Endothelial cell (in vitro differentiated cells): ENCODE measurements around the gene KIRREL2. TPM values are rescaled to one million over a fixed set of nuclear protein-coding genes. Genes with fewer than 3 reads are reported as not detected.

Source experiments
- DNase-seq: peaks from one replicate; pipeline ENCODE4 v3.0.0; 2021; ENCODE audit warnings: low spot score
- H3K27ac Mint-ChIP-seq: one replicate; pipeline ENCODE4 v1.8.0; 2021; ENCODE audit warnings: mixed read lengths, inconsistent platforms; ENCODE audit not compliant: unreplicated experiment
- H3K27me3 Mint-ChIP-seq: one replicate; pipeline ENCODE4 v1.8.0; 2021; ENCODE audit warnings: mild to moderate bottlenecking, moderate library complexity, mixed read lengths, inconsistent platforms; ENCODE audit not compliant: unreplicated experiment
- H3K36me3 Mint-ChIP-seq: one replicate; pipeline ENCODE4 v1.8.0; 2021; ENCODE audit warnings: mild to moderate bottlenecking, low read depth, mixed read lengths, inconsistent platforms; ENCODE audit not compliant: unreplicated experiment
- H3K4me1 Mint-ChIP-seq: one replicate; pipeline ENCODE4 v1.8.0; 2021; ENCODE audit warnings: mild to moderate bottlenecking, mixed read lengths, inconsistent platforms; ENCODE audit not compliant: unreplicated experiment
- H3K4me3 Mint-ChIP-seq: one replicate; pipeline ENCODE4 v1.8.0; 2021; ENCODE audit warnings: mild to moderate bottlenecking, mixed read lengths, inconsistent platforms; ENCODE audit not compliant: unreplicated experiment
- H3K9me3 Mint-ChIP-seq: one replicate; pipeline ENCODE4 v1.8.0; 2021; ENCODE audit warnings: mixed read lengths, inconsistent platforms; ENCODE audit not compliant: unreplicated experiment
- long read RNA-seq: library from polyadenylated mRNA; unstranded; transcript quantifications from one replicate; pipeline ENCODE4 v2.0.0, GENCODE V29; 2020; ENCODE audit not compliant: unreplicated experiment
- total RNA-seq: library from RNA; stranded (reverse); fragmentation: NEBNext Ultra II Directional; extraction: Animal tissue kit (Norgen Biotek cat#: 25700); gene quantifications from one replicate; pipeline ENCODE4 v1.2.1, GENCODE V29; 2021; ENCODE audit not compliant: unreplicated experiment
- TF ChIP-seq, protein P1 (sequence below): fragments of 200-600 bp; sonication (generic); IDR thresholded peaks from one replicate; pipeline ENCODE4 v1.5.0; 2021; ENCODE audit warnings: antibody characterized with exemption; ENCODE audit not compliant: unreplicated experiment

KIRREL2 gene
- 1.8 TPM for total RNA-seq
- long read RNA-seq, partial matches to known transcripts, result 1 of 1 reads
- long read RNA-seq, other reads (novel, unspliced or antisense), result 0 of 1 reads

DNA sequence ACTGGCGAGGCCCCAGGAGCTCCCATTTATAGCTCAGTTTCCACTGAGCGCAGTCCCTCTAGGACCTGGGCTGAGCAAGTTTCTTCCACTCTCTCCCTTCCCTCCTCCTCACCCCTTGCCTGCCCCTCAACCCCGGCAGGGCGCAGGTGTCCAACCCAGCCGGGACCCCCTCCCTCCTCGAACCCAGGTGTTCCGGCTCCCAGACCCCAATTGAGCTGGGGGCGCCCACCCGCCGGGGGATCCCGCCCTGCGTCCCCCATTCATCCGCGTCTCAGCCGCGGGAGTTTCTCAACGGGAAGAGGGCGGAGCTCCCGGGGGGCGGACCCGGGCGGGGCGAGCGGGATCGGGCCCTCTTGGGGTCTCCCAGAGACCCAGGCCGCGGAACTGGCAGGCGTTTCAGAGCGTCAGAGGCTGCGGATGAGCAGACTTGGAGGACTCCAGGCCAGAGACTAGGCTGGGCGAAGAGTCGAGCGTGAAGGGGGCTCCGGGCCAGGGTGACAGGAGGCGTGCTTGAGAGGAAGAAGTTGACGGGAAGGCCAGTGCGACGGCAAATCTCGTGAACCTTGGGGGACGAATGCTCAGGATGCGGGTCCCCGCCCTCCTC is at the start of gene KIRREL2:
Gene KIRREL2 (plus strand): TSS at position 366 of the 604 bp plus-strand sequence. CDS start 209 bp downstream, at position 575.
- peak within 1 kb of the TSS; percentile 88 for H3K4me3 Mint-ChIP-seq
- DNase-seq, result peak; percentile 52
- no peaks in the 10 kb centered on the region for H3K9me3 Mint-ChIP-seq
- H3K36me3 Mint-ChIP-seq, result peaks cover 3% of the 10 kb centered on the region
- H3K27ac Mint-ChIP-seq, result no peak within 1 kb of the TSS
- peaks cover 30% of the 10 kb centered on the region for H3K27me3 Mint-ChIP-seq
- TF ChIP-seq, protein P1, sequence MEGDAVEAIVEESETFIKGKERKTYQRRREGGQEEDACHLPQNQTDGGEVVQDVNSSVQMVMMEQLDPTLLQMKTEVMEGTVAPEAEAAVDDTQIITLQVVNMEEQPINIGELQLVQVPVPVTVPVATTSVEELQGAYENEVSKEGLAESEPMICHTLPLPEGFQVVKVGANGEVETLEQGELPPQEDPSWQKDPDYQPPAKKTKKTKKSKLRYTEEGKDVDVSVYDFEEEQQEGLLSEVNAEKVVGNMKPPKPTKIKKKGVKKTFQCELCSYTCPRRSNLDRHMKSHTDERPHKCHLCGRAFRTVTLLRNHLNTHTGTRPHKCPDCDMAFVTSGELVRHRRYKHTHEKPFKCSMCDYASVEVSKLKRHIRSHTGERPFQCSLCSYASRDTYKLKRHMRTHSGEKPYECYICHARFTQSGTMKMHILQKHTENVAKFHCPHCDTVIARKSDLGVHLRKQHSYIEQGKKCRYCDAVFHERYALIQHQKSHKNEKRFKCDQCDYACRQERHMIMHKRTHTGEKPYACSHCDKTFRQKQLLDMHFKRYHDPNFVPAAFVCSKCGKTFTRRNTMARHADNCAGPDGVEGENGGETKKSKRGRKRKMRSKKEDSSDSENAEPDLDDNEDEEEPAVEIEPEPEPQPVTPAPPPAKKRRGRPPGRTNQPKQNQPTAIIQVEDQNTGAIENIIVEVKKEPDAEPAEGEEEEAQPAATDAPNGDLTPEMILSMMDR, result no peak
- H3K4me1 Mint-ChIP-seq, result peaks cover 14% of the 10 kb centered on the region

DNA sequence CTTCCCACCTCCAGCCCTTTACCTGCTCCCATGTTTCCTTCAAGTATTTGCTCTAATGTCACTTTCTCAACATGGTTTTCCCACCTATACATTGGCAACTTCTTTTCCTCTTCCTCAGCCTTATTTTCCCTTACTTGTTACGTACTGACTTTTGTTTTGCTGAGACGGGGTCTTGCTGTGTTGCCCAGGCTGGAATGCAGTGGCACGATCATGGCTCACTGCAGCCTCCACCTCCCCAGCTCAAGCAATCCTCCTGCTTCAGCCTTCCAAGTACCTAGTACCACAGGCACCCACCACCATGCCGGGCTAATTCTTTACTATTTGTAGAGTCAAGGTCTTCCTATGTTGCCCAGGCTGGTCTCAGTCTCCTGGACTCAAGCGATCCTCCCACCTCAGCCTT is 49.1 kb upstream of the KIRREL2 start:
- TF ChIP-seq, protein P1, result no peak
- peaks cover 9% of the 10 kb centered on the region for H3K4me1 Mint-ChIP-seq

DNA sequence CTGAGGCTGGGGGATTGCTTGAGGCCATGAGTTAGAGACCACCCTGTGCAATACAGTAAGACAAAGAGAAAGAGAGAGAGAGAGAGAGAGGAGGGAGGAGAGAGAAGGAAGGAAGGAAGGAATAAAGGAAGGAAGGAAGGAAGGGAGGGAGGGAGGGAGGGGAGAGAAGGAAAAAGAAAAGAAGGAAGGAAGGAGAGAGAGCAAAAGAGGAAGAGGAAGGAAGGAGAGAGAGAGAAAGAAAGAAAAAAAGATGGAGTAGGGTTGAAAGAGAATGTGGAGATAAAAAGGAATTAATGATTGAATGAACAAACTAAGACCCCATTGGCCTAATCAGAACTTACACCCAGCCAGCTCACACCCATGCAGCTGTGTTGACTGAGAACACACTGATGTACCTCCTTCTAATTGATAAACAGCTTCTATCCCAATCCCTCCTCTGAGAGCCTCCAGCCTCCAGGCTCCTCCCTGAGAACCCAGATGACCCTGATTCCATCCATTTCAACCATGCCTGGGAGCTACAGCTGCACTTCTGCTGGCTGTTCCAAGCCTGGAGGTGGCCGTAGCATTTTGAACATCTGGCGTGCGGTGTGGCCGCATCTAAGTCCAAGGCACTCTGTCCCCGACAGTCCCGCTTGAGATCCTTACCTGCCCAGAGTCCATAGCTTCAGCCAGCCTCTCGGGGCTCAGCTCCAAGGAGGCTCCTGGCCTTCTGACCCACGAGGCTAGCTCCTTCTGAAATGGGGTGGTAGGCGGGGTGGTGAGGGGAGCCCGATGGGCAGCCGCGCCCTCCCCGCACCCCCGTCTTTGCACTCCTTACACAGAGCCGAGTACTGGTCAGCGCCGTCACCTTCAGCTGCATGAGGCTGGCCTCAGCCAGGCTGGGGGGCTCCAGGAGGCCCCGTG is 45.1 kb upstream of the KIRREL2 start:
- no peak overlapping the region for H3K27ac Mint-ChIP-seq
- TF ChIP-seq, protein P1, result no peak
- H3K4me1 Mint-ChIP-seq, result peaks cover 3% of the 10 kb centered on the region
- peaks cover 9% of the 10 kb centered on the region for H3K27me3 Mint-ChIP-seq
- H3K36me3 Mint-ChIP-seq, result no peaks in the 10 kb centered on the region
- DNase-seq, result no peak
- H3K9me3 Mint-ChIP-seq, result no peaks in the 10 kb centered on the region
- H3K4me3 Mint-ChIP-seq, result no peak overlapping the region

More for the DNA sequence above, 49.1 kb upstream of the KIRREL2 start:
- no peak overlapping the region for H3K4me3 Mint-ChIP-seq
- no peaks in the 10 kb centered on the region for H3K9me3 Mint-ChIP-seq
- no peak for DNase-seq
- peaks cover 17% of the 10 kb centered on the region for H3K27me3 Mint-ChIP-seq
- no peak overlapping the region for H3K27ac Mint-ChIP-seq
- H3K36me3 Mint-ChIP-seq, result no peaks in the 10 kb centered on the region

DNA sequence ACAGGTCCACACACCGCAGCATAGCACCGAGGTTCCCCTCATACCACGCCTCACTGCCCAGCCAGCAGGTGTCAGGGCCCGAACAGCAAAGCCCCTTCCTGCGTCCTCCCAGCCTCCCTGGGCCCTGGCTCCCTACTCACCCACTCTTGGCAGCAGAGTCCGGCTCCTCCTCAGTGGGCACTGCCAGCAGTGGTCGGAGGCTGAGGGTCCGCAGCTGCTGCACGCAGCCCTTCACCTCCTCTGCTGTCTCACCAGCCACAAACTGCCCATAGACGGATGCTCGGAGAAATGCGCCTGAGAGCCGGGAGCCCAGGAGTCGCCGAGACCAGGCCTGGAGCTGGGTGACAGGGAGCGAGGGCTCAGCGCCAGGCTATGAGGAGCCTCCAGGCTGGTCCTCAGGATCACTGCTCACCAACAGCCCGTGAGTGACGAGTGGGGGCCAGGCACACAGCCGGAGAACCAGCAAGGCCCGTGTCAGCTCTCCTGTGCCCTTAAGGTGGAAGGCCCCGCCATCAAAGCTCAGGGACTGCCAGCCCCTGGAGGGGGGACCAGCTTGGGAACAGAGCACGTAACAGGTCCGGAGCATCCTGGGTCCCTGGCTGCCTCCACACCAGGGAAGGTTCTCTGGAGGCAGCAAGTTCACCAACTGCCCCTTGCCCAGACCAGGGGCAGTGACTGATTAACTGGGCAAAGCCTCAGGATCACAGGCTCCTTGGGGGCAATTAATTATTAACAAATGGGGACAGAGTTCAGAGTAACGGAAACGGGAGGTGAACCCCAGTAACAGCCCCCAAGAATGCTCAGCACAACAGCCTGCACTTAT is 44.3 kb upstream of the KIRREL2 start, which contains the start of gene PRODH2:
Gene PRODH2 (minus strand): TSS at position 626 of the 823 bp plus-strand sequence. CDS start 40 bp downstream, at position 586.
- Mint-ChIP-seq H3K27me3 (peaks cover 9% of the 10 kb centered on the region), H3K4me1 (peaks cover 4% of the 10 kb centered on the region), H3K27ac (no peak within 1 kb of the TSS), H3K9me3 (no peaks in the 10 kb centered on the region), H3K36me3 (no peaks in the 10 kb centered on the region), H3K4me3 (no peak within 1 kb of the TSS)
- TF ChIP-seq, protein P1, result no peak
- no peak for DNase-seq
